PFSK-1 (cell line): ENCODE data around the gene CYBA.

Experiments used
- FOXP2 ChIP-seq: optimal IDR thresholded peaks from 2 replicates; pipeline ENCODE3; 2011; ENCODE audit warnings: borderline replicate concordance, control low read depth, inconsistent platforms; ENCODE audit not compliant: insufficient read depth; ENCODE audit errors: extremely low read length, extremely low read depth
- POLR2AphosphoS5 ChIP-seq: IDR thresholded peaks from 2 replicates; pipeline ENCODE4 v1.6.1; 2012; ENCODE audit warnings: low read depth, mild to moderate bottlenecking, control low read depth, low read length, moderate library complexity
- TAF1 ChIP-seq: IDR thresholded peaks from 2 replicates; pipeline ENCODE4 v1.6.1; 2012; ENCODE audit warnings: low read length, control low read depth, borderline replicate concordance; ENCODE audit not compliant: insufficient read depth
- TF ChIP-seq, protein P1 (sequence below), 2 experiments: IDR thresholded peaks; 2 replicates each; pipeline versions ENCODE4 v1.6.1 to v1.8.0; 2011 to 2012; ENCODE audit warnings: low read depth in 2 of 2, low read length in 2 of 2, control low read depth in 1 of 2, inconsistent platforms in 1 of 2, mild to moderate bottlenecking in 1 of 2, moderate library complexity in 1 of 2; ENCODE audit not compliant: insufficient read depth in 1 of 2

- TF ChIP-seq FOXP2: no peak
- no peak for TF ChIP-seq POLR2AphosphoS5
- TF ChIP-seq, protein P1, sequence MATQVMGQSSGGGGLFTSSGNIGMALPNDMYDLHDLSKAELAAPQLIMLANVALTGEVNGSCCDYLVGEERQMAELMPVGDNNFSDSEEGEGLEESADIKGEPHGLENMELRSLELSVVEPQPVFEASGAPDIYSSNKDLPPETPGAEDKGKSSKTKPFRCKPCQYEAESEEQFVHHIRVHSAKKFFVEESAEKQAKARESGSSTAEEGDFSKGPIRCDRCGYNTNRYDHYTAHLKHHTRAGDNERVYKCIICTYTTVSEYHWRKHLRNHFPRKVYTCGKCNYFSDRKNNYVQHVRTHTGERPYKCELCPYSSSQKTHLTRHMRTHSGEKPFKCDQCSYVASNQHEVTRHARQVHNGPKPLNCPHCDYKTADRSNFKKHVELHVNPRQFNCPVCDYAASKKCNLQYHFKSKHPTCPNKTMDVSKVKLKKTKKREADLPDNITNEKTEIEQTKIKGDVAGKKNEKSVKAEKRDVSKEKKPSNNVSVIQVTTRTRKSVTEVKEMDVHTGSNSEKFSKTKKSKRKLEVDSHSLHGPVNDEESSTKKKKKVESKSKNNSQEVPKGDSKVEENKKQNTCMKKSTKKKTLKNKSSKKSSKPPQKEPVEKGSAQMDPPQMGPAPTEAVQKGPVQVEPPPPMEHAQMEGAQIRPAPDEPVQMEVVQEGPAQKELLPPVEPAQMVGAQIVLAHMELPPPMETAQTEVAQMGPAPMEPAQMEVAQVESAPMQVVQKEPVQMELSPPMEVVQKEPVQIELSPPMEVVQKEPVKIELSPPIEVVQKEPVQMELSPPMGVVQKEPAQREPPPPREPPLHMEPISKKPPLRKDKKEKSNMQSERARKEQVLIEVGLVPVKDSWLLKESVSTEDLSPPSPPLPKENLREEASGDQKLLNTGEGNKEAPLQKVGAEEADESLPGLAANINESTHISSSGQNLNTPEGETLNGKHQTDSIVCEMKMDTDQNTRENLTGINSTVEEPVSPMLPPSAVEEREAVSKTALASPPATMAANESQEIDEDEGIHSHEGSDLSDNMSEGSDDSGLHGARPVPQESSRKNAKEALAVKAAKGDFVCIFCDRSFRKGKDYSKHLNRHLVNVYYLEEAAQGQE (IDR thresholded peaks at IDR 0.05; ENCODE audit: insufficient read depth in 1 of 2, low read depth in 2 of 2, low read length in 2 of 2): no peak
- TF ChIP-seq TAF1: no peak
Measured at GRCh38 chr16:88690341-88691128, 39.7 kb upstream of the CYBA start.
